NCI-H526 (cell line): Measurements from ENCODE around the gene TAB2.
A peak's percentile ranks its signal among the peaks of the same experiment; 100 is the strongest.
"Not testable (repeated sequence)": the region's sequence is repeated elsewhere in the genome, so short reads cannot be mapped to it uniquely, and the experiment has no call there.

Experiments
- DNase-seq, 2 experiments: peaks; one replicate each; lab custom pipeline; 2025; lab: John Stamatoyannopoulos, UW

TAB2 gene

DNA sequence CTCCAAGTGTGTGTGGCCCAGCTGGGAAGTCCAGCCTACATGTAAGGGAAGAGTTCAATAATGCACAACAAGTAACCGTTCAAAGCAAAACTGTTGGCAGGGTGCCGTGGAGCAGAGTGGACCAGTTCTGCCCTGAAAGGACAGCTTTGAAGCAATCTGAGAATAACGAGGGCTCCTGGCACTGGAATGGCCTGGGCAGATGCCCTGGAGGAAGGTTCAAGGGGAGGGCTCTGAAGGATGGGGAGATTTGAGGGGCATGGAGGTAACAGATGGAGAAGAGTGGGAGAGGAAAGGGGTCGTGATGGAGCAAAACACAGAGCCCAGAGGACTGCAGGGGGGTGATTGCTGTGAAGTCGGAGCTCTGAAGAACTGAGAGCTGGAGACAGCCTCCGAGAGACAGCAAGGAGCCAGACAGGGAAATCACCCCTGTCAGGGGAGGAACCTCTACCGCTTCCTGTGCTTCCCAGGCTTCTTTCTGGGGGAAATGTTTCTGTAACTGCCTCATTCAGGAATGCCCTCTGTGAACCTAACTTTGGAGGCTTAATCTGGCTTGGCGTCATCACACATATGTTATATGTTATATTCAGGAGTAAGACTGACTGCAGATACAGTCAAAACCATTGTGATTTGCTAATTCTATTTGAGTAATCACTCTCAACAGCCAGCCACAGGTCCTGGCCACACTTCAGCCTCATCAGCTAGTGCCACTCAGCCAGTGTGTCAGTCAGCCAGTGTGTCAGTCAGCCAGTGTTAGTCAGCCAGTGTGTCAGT, 126.1 kb downstream of the TAB2 start:
- DNase-seq, result no peak

DNA sequence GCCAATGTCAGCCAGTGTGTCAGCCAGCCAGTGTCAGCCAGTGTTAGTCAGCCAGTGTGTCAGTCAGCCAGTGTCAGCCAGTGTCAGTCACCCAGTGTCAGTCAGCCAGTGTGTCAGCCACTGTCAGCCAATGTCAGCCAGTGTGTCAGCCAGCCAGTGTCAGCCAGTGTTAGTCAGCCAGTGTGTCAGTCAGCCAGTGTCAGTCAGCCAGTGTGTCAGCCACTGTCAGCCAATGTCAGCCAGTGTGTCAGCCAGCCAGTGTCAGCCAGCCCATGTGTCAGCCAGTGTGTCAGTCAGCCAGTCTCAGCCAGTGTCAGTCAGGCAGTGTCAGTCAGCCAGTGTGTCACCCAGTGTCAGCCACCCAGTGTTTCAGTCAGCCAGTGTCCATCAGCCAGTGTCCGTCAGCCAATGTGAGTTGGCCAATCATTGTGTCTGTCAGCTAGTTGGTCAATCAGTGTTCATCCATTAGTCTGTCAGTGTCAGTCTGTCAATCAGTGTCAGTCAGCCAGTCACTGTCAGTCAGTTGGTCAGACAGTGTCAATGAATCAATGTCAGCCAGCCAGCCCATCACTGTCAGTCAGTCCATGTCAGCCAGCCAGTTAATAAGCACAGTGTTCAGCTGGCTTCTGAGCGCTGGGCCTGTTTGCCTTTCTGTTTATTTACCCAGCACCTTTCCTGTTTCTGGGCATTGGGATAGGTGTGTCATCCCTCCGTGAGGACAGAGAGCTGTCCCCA, 127.0 kb downstream of the TAB2 start:
- not testable (repeated sequence) for DNase-seq

DNA sequence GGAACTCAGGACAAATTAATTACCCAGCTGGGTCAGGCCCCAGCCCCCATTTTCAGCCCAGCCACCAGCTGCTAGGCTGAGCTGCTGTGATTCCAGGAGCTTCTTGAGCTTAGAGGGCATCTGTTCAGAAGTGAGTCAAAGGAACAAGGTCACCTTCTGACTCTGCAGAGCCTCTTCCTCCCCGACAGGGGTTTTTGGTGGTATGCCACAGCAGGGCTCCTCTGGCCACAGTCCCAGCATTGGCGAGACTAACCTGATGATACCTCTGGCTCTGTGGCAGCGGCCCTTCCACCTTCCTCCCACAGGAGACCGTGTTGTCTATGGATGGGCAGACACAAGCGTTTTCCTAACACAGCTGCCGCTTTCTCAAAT, 127.6 kb downstream of the TAB2 start:
- no peak for DNase-seq

DNA sequence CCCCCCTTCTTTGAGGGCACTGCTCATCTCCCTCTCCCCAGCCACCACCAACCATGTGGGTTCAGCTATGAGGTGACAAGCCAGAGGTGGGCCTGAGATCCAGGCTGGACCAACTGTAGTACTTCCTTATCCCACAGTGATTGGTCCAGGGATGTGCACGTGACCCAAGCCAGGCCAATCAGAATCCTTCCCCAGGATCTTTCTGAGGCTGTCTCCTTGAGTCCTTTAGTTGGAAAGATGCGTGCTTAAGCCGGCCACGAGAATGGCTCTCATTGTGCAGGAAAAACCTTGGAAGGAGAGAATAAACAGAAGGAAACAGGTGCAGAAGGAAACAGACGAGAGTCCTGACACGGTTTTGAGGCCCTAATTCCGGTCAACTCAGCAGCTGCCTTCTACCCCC, 128.1 kb downstream of the TAB2 start:
- DNase-seq, result no peak

DNA sequence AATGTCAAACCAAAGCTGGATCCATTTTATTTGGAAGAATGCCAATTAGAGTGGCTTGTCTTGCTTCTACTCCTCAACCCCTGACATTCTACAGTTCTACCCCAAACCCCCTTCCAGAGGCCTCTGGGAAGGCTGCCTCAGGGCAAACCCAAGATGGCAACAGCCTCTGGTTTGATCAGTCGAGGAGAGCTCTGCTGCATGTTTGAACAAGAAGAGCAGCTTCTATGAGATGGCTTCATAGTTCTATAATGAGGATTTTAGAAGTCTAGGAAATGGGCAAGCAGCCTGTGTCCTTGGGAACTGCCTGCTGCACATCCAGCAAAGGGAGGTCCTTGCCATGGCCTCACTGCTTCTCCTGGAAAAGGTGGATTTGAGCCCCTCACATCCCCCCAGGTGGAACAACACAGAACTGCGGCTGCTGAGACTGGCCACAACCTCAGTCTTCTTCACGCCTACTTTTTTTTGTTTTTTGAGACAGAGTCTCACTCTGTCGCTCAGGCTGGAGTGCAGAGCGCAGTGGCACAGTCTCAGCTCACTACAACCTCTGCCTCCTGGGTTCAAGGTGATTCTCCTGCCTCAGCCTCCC, 129.4 kb downstream of the TAB2 start:
- no peak for DNase-seq

DNA sequence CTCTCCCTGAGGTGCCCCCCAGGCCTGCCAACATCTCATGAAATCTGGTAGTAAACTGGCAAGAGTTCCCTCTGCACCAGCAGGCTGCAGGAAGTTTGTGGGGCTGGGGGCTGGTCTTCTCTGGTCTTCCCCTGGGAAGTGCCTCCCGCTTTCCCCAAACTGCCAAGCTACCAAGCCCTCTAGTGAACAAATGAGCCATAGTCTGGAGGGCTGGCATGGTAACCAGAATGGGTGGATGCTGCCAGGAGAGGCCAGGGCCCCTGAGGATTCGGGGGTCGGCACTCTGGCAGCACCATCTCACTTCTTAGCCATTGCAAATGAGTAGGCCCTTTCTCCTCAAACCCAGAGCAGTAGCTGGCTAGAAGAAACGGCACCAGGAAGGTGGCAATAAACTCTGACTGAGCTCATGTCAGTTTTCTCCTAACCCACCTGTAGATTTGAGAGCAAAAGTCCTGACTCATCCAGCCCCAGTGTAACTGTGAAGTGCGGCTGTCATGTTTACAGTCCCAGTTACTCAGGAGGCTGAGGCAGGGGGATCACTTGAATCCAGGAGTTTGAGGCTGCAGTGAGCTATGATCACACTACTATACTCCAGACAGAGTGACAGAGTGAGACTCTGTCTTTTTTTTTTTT, 131.4 kb downstream of the TAB2 start:
- DNase-seq, result no peak

DNA sequence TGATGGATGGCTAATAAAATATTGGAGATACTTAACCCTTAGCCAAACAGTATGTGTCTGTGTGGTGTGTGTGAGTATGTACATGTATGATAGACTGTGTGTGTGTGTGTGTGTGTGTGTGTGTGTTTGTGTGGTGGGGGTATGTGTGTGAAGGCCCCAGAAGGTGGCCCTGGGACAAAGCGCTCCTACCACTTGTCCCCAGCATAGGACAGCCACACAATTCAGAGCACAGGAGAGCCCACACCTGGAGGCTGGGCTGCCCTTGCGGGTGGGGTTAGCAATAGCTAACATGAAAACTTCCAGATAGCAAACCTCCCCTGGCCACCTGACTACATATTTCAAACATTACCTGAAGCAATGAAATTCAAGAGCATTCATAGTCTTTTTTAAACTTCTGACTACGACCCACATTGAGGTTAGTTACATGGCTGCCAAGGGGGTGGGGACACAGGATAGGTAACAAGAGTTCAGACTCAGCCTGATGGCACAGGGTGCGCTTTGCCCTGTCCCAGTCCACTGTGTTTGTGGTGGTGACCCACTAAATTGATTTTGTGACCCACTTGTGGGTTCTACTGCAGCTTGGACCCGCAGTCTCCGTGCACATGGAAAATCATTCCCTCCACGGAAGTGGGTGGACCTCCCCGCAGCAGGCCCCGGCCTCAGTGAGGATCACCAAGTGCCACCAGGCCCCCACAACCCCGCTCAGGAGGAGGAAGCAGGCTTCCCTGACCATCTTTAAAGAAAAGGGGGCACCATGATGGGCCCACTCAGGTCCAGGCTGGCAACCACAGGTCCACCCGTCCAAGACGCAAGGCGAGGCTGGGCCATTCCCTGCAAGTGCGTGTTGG, 132.5 kb downstream of the TAB2 start:
- DNase-seq, result no peak

DNA sequence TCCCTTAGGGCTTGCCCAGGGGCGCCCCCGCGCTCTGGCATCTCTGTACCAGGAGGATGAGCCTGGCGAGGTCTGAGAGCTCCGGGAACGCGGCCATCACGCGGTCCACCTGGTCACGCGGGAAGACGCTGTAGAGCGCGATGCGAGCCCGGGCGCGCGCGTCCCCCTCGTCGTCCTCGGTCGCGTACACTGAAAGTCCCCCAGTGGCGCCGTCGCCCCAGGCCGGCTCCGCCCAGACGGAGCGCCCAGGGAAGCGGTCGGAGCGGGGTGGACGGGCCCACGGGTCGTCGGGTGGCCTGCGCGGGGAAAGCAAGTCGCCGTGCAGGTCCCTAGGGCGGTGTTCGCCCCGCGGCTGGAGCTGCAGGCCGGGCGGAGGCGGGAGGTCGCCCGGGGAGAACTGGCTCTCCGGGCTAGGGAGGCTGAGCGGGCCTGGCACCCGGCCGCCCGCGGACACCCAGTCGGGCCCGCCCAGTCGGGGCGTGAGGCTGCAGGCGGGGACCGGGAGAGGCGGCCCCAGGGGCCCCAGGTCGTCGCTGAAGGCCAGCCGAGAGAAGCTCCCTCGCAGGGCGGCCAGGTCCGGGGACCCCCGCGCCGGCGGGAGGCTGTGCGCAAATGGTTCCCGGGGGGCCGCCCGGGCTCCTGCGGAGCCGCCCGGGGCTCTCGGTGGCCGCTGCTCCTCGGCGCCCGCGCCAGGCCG, 133.3 kb downstream of the TAB2 start:
- peak in 1 of 2 experiments; percentile 43 for DNase-seq

DNA sequence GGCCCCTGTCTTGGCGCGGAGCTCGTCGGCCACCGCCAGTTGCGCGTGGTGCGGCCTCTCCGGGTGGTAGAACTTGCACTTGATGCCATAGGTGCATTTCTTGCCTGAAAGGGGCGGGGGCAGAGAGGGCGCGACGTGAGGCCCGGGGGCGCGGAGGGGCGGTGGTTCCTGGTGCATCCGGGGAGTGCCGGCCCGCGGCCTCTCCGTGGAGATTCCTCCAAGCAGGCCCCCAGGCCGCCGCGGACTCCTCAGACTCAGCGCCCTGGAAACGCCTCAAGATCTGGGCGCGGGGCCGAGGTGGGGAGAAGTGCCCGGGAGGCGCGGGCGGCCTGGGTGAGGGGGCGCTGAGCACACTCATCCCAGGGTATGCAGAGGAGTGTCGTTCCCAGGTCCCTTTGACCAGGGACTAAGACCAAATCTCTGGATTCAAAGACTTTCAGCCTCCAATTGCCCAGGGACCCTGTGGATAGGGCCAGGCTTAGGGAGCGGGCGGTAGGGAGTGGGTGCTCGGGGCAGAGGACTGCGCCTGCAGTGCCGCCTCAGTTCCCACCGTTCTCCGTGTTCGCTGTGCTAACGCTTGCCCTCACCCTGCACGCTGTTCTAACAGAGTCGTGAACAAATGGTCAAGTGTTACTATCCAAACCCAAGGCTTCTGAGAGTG, 134.0 kb downstream of the TAB2 start:
- no peak for DNase-seq

DNA sequence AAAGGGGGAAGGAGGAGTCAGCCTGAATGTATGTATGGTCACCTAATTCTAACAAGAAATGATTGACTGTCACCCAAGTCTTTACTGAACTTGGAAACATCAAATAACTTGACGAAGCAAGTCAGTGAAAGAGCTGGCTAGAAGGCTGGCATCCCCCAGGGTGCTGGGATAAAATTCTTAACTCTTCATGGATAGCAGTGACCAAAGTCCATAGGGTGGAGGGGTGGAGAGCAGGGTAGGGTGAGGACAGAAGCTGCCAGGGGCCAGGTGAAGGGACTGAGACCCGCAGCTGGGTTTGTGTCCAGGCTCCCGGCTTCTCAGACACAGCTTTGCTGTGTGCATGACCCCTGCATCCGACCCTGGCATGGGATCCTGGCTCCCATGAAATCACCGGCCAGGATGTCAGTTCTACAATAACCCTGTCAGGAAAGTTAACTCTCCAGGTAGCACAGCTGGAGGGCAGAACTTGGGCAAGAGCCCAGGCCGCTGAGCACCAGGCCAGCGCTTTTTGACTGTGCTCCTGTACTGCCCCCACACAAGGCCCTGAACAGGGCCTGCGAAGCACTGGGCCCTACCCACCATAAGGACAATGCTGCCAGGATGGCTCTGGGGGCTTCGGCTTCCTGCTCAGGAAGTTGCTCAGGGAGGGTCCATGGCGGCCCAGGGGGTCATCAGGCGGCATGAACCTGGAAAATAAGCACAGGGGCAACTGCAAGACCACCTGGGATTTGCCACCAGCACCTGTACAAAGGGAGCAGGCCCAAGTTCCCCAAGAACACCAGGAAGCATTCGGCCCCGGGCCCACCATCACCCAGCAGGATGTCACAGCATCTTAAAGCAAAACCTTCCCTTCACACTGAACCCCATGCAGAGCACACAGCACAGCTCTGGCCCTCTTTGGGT, 134.8 kb downstream of the TAB2 start:
- DNase-seq, result no peak

DNA sequence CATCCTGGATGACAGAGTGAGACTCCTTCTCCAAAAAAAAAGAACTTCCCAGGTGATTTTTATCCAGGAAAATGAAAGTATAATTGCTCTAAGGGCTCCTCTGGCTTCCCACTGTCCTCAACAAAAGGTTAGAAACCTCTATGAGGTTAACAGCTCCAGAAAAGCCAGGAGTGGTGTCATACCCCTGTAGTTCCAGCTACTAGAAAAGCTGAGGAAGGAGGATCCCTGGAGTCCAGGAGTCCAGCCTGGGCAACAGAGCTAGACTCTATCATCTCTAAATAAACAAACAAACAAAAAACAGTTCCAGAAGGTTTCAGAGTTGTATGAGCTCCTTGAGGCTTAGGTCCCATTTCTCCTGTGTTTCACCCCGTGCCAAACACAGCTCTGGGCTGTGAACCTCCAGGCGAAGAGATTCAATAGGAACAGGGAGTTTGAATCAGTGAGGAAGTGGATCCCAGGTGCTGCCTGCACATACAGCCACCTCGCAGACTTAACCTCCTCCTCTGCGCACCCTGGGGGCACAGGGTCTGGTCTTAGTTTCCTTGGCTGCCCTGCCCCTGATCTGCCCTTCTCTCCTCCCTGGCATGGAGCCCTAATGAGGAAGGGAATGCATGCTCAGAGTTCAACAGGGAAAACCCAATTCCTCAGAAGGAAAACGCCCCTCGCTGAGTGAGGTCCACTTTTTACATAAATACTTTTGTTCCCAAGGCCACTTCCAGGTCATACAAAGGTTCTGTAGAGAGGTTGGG, 136.3 kb downstream of the TAB2 start:
- DNase-seq, result no peak

DNA sequence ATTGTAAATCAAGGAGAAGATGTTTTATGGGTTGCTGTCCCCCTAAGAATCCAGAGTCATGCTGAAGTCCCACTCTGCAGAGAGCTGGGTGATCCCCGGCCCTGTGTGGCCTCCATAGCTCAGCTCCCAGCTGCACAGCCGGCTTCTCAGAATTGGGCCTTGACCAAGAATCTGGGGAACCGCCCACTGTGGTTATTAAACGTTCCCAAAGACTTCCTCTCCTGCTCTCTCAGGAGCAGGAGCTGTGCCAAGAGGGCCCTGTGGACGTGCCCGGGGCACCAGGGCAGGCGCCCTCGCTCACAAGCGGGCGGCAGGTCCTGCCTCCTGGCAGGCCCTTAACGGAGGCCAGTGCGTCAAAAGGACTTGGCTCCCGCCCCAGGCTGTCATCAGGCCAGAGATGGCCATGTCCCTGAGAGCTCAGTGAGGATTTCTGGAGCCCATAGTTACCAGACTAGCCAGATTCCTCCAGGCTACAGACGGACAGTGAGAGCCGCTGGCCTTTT, 136.9 kb downstream of the TAB2 start:
- no peak for DNase-seq

DNA sequence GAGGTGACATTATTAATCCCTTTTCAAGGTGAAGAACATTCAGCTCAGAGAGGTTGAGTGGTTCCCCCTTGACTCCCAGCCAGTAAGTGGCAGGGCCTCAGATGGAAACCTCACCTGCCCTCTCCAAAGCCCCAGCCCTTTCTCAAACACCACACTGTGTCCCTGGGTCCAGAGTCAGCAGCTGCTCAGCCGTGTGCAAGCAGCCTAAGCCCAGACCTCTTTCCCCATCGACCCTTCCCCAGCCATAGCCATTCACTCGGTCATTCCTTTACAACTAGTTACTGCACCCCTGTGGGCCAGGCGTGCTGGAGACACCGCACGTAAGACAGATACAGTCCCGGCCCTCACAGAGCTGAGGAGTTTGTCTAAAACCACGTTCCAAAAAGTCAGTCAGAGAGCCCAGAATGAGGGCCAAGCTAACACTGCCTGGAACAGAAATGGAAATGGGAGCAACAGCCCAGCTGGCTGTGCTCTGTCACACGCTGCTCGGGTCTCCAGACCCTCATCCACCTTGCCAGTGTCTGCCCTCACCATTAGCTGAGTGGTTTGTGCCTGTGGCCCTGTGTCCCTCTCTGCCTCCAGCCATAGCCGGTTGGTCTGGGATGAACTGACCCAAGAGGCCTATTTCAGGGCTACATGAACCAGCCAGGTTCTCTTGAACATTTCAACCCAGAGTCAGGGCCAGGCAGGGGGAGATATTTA, 137.7 kb downstream of the TAB2 start:
- DNase-seq, result no peak

DNA sequence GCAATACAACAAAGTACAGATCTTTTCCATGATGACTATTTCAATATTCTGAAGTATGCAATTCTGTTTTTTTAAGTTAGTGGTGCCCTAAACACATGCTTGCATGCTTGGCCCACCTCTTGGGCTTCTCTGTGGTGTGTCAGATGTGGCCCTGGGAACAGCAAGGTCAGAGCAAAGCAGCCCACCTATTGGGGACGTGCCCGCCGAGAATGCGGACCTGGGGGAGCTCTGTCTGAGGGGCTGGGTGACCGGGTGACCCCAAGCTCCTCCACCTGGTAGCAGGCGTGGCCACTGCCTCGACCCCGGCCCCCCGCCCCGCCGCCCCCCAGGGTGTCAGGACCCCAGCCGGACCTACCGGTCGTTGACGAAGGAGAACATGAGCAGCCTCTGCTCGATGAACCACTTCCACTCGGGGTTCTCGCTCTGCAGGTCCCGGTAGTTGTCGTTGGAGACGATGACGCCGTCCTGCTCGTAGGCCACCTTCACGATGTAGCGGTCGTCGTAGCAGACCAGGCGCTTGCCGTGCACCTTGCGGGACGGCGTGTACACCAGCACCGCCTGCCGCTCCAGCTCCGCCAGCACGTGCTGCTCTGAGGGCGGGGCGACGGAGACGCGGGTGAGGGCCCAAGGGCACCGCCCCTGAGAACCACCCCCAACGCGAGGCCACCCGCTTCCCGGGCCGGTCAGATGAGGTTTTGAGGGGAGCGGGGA, 139.0 kb downstream of the TAB2 start:
- DNase-seq, result no peak

DNA sequence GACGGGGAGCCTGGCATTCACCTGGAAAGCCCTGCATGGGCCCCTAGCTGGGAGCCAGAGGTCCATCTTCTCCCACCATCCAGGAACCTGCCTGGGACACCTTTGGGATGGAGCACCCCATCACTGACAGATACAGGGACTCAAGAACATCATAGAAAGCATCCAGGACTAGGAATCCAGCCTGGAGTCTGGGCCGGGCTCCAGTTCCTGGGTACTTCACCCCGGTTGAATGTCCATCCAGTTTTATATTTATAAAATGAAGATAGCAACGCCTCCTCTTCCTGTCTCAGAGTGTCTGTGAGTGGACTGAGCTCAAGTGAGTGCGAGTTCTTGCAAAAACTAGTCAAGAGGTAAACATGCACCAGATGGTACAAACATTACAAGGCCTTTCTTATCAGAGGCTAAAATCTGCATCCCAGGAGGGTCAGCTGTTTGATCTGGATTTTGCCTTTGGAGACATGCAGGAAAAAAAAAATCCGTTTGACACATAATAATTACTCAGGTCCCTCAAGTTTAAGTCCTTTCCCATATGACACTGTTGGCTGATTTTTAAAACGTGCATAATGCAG, 139.9 kb downstream of the TAB2 start:
- no peak for DNase-seq

DNA sequence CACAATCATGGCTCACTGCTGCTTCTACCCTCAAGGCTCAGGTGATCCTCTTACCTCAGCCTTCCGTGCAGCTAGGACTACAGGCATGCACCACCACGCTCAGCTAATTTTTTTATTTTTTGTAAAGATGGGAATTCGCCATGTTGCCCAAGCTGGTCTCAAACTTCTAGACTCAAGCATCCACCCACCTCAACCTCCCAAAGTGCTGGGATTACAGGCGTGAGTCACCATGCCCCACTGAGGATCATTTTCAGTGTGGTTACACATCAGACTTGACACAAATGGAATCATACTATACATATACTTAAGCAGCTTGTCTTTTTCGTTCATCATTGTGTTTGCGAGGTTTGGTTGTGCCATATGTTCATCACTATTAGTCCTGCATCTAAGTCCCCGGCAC, 140.7 kb downstream of the TAB2 start:
- DNase-seq, result no peak

DNA sequence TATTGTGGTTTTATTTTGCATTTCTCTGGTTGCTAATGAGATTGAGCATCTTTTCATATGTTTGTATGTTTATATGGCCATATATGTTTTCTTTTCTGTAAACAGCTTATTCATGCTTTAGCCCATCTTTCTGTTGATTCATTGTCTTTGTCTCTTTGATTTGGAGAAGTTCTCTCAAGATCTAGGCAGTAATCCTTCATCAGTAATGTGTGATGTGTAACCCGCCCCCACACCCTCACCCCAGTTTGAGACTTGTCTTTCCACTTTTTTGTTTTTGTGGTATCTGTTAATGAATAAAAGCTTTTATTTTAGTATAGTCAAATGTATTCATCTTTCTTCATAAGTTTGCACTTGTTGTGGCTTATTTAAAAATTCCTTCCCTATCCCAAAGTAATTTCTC, 141.3 kb downstream of the TAB2 start:
- DNase-seq, result no peak
